ENCODE results near the gene TASOR2. TPM values are rescaled to one million over a fixed set of nuclear protein-coding genes. Genes with fewer than 3 reads are reported as not detected.

Gene TASOR2
- total RNA-seq, 5 donors from 2014 or later (not counting 1 experiment from before 2014, with no cell fraction given) = 62.7 to 78.5 (median 71.7) TPM

- ATAC-seq (replicated peaks in 1 of 4) (no peak), DNase-seq (no peak)
- no peak overlapping the region for H3K27ac ChIP-seq (ENCODE audit: low read length)
- POLR2A ChIA-PET = no interaction called here
- no peak overlapping the region for H3K4me3 ChIP-seq (ENCODE audit: control insufficient read depth in 1 of 2, extremely low read depth in 1 of 2, low read length in 1 of 2)
- Mint-ChIP-seq H3K27ac (peak overlapping the region in 1 of 2 donors; percentile 18), H3K27me3 (no peaks in the 10 kb centered on the region), H3K4me1 (peaks cover 40 to 52% (median 43%) of the 10 kb centered on the region in 3 donors), H3K9me3 (no peaks in the 10 kb centered on the region), H3K36me3 (no peaks in the 10 kb centered on the region), H3K4me3 (no peak overlapping the region)
- CTCF ChIA-PET = no interaction called here
- no peaks in the 10 kb centered on the region for H3K9me3 ChIP-seq
- no peaks in the 10 kb centered on the region for H3K36me3 ChIP-seq (ENCODE audit: control insufficient read depth in 2 of 2, extremely low read depth in 1 of 2, insufficient read depth in 1 of 2, low read length in 1 of 2)
- WGBS (ENCODE audit: insufficient coverage) = 86% methylated on average over 1 of the region's 9 CpGs
- peaks cover 9 to 16% of the 10 kb centered on the region in 2 experiments for H3K4me1 ChIP-seq (ENCODE audit: control insufficient read depth in 1 of 2, extremely low read depth in 1 of 2, insufficient read depth in 2 of 2, low read length in 2 of 2)
- H3K27me3 ChIP-seq (replicated peaks in 1 of 2; ENCODE audit: control insufficient read depth in 2 of 2, extremely low read depth in 1 of 2, insufficient read depth in 2 of 2, low read length in 1 of 2) = no peaks in the 10 kb centered on the region
Measured at GRCh38 chr10:5662708-5663579, 21.7 kb upstream of the TASOR2 start.

- Mint-ChIP-seq H3K27ac (peak overlapping the region in 1 of 2 donors; percentile 2), H3K9me3 (no peaks in the 10 kb centered on the region), H3K36me3 (no peaks in the 10 kb centered on the region), H3K27me3 (no peaks in the 10 kb centered on the region), H3K4me1 (peaks cover 40 to 49% (median 40%) of the 10 kb centered on the region in 3 donors), H3K4me3 (peak overlapping the region in 1 of 3 donors; percentile 11)
- Histone ChIP-seq H3K36me3 (ENCODE audit: control insufficient read depth in 2 of 2, extremely low read depth in 1 of 2, insufficient read depth in 1 of 2, low read length in 1 of 2) (no peaks in the 10 kb centered on the region), H3K27me3 (replicated peaks in 1 of 2; ENCODE audit: control insufficient read depth in 2 of 2, extremely low read depth in 1 of 2, insufficient read depth in 2 of 2, low read length in 1 of 2) (no peaks in the 10 kb centered on the region), H3K4me1 (ENCODE audit: control insufficient read depth in 1 of 2, extremely low read depth in 1 of 2, insufficient read depth in 2 of 2, low read length in 2 of 2) (peaks cover 9 to 16% of the 10 kb centered on the region in 2 experiments), H3K9me3 (no peaks in the 10 kb centered on the region), H3K4me3 (ENCODE audit: control insufficient read depth in 1 of 2, extremely low read depth in 1 of 2, low read length in 1 of 2) (no peak overlapping the region), H3K27ac (ENCODE audit: low read length) (no peak overlapping the region)
- ChIA-PET POLR2A (interaction anchor here in 1 of 2 donors (0.6 kb wide), 1 partner anchor 995 kb away, joined by 5 read pairs; no protein-coding TSS in a partner anchor), CTCF (no interaction called here)
- DNase-seq (no peak), ATAC-seq (replicated peaks in 1 of 4) (no peak)
- 100% methylated on average over 2 of the region's 12 CpGs for WGBS (ENCODE audit: insufficient coverage)
Measured at GRCh38 chr10:5663692-5664427, 20.8 kb upstream of the TASOR2 start.

GRCh38 chr10:5665373-5666007, 19.1 kb upstream of the TASOR2 start:
- H3K27me3 Mint-ChIP-seq = no peaks in the 10 kb centered on the region
- ChIA-PET POLR2A (interaction anchor here (0.6 to 0.8 kb wide), 3 partner anchors 16 to 885 kb away, joined by 3 to 4 read pairs (median 3); no protein-coding TSS in a partner anchor), CTCF (no interaction called here)
- Histone ChIP-seq H3K4me1 (ENCODE audit: control insufficient read depth in 1 of 2, extremely low read depth in 1 of 2, insufficient read depth in 2 of 2, low read length in 2 of 2) (peaks cover 9 to 12% of the 10 kb centered on the region in 2 experiments), H3K27me3 (replicated peaks in 1 of 2; ENCODE audit: control insufficient read depth in 2 of 2, extremely low read depth in 1 of 2, insufficient read depth in 2 of 2, low read length in 1 of 2) (no peaks in the 10 kb centered on the region), H3K36me3 (ENCODE audit: control insufficient read depth in 2 of 2, extremely low read depth in 1 of 2, insufficient read depth in 1 of 2, low read length in 1 of 2) (no peaks in the 10 kb centered on the region), H3K27ac (ENCODE audit: low read length) (no peak overlapping the region), H3K4me3 (ENCODE audit: control insufficient read depth in 1 of 2, extremely low read depth in 1 of 2, low read length in 1 of 2) (peak overlapping the region; percentile 62 to 76), H3K9me3 (no peaks in the 10 kb centered on the region)
- H3K36me3 Mint-ChIP-seq = no peaks in the 10 kb centered on the region
- no peak for DNase-seq
- peak overlapping the region; percentile 80 to 91 (median 85) for H3K4me3 Mint-ChIP-seq
- no peaks in the 10 kb centered on the region for H3K9me3 Mint-ChIP-seq
- peaks cover 26 to 36% (median 29%) of the 10 kb centered on the region in 3 donors for H3K4me1 Mint-ChIP-seq
- peak overlapping the region; percentile 41 to 87 for H3K27ac Mint-ChIP-seq
- WGBS (ENCODE audit: insufficient coverage) = 21% methylated on average over 4 of the region's 9 CpGs
- peak in 1 of 4 experiments; percentile 18 for ATAC-seq (replicated peaks in 1 of 4)

- no peaks in the 10 kb centered on the region for H3K36me3 Mint-ChIP-seq
- peak within 1 kb of the TSS; percentile 82 to 87 for H3K27ac Mint-ChIP-seq
- no peak within 1 kb of the TSS for H3K27ac ChIP-seq (ENCODE audit: low read length)
- ATAC-seq (replicated peaks in 1 of 4) (peak; percentile 86 to 92 (median 88)), DNase-seq (peak in 16 of 35 experiments; percentile 7 to 52 (median 15))
- no peaks in the 10 kb centered on the region for H3K27me3 ChIP-seq (replicated peaks in 1 of 2; ENCODE audit: control insufficient read depth in 2 of 2, extremely low read depth in 1 of 2, insufficient read depth in 2 of 2, low read length in 1 of 2)
- peak within 1 kb of the TSS; percentile 87 to 94 (median 91) for H3K4me3 Mint-ChIP-seq
- no peaks in the 10 kb centered on the region for H3K9me3 ChIP-seq
- H3K9me3 Mint-ChIP-seq = no peaks in the 10 kb centered on the region
- WGBS (ENCODE audit: insufficient coverage) = under 1% methylated on average over 112 of the region's 112 CpGs
- H3K4me1 Mint-ChIP-seq = peaks cover 24 to 33% (median 26%) of the 10 kb centered on the region in 3 donors
- H3K4me3 ChIP-seq (ENCODE audit: control insufficient read depth in 1 of 2, extremely low read depth in 1 of 2, low read length in 1 of 2) = peak within 1 kb of the TSS; percentile 62 to 76
- POLR2A ChIA-PET = no interaction called here
- peaks cover 0 to 3% of the 10 kb centered on the region in 2 donors for H3K27me3 Mint-ChIP-seq
- CTCF ChIA-PET = no interaction called here
- peaks cover 9 to 12% of the 10 kb centered on the region in 2 experiments for H3K4me1 ChIP-seq (ENCODE audit: control insufficient read depth in 1 of 2, extremely low read depth in 1 of 2, insufficient read depth in 2 of 2, low read length in 2 of 2)
- no peaks in the 10 kb centered on the region for H3K36me3 ChIP-seq (ENCODE audit: control insufficient read depth in 2 of 2, extremely low read depth in 1 of 2, insufficient read depth in 1 of 2, low read length in 1 of 2)
Measured at GRCh38 chr10:5666008-5666840, 18.4 kb upstream of the TASOR2 start, which contains the start of gene ASB13. Gene ASB13 (minus strand): TSS chr10:5666595. CDS start chr10:5666551, 44 bp downstream.

- no peaks in the 10 kb centered on the region for H3K27me3 ChIP-seq (replicated peaks in 1 of 2; ENCODE audit: control insufficient read depth in 2 of 2, extremely low read depth in 1 of 2, insufficient read depth in 2 of 2, low read length in 1 of 2)
- no peaks in the 10 kb centered on the region for H3K36me3 ChIP-seq (ENCODE audit: control insufficient read depth in 2 of 2, extremely low read depth in 1 of 2, insufficient read depth in 1 of 2, low read length in 1 of 2)
- CTCF ChIA-PET = interaction anchor here in 1 of 2 donors (0.5 kb wide), 1 partner anchor 214 kb away, joined by 3 read pairs; no protein-coding TSS in a partner anchor
- H3K4me3 ChIP-seq (ENCODE audit: control insufficient read depth in 1 of 2, extremely low read depth in 1 of 2, low read length in 1 of 2) = peak overlapping the region; percentile 62 to 76
- H3K4me1 ChIP-seq (ENCODE audit: control insufficient read depth in 1 of 2, extremely low read depth in 1 of 2, insufficient read depth in 2 of 2, low read length in 2 of 2) = peaks cover 9 to 12% of the 10 kb centered on the region in 2 experiments
- Mint-ChIP-seq H3K4me1 (peaks cover 24 to 33% (median 26%) of the 10 kb centered on the region in 3 donors), H3K27ac (peak overlapping the region; percentile 74 to 82), H3K36me3 (no peaks in the 10 kb centered on the region), H3K27me3 (peaks cover 0 to 3% of the 10 kb centered on the region in 2 donors), H3K9me3 (no peaks in the 10 kb centered on the region), H3K4me3 (peak overlapping the region; percentile 87 to 94 (median 91))
- no peak overlapping the region for H3K27ac ChIP-seq (ENCODE audit: low read length)
- ATAC-seq (replicated peaks in 1 of 4) = peak in 2 of 4 experiments; percentile 20 to 25
- POLR2A ChIA-PET = no interaction called here
- 43% methylated on average over 14 of the region's 15 CpGs for WGBS (ENCODE audit: insufficient coverage)
- no peaks in the 10 kb centered on the region for H3K9me3 ChIP-seq
- DNase-seq = no peak
Measured at GRCh38 chr10:5666841-5667630, 17.6 kb upstream of the TASOR2 start.

All from T-cell (primary cell).